H1 (cell line): Measurements from ENCODE around the gene SH3TC2. TPM values are rescaled to one million over a fixed set of nuclear protein-coding genes. Genes with fewer than 3 reads are reported as not detected.

ENCODE experiments used
- CEBPB ChIP-seq: IDR thresholded peaks from 2 replicates; pipeline ENCODE4 v1.6.1; 2012; ENCODE audit warnings: low read depth, low read length
- polyA plus RNA-seq, 7 experiments: library from polyadenylated mRNA; depleted of rRNA in 3 of 7; stranded (reverse) in 5 of 7; unstranded in 2 of 7; fragments of >200 nt in 5 of 7; fragments of 200-250 nt in 2 of 7; gene quantifications; 1 replicate in 5 of 7; 2 replicates in 1 of 7; 4 replicates in 1 of 7; pipeline versions ENCODE4 v1.2.1 to v1.2.3, GENCODE V29; 2011 to 2013; ENCODE audit warnings: missing spikeins in 2 of 7, mixed read lengths in 2 of 7
- total RNA-seq: library from RNA; stranded (reverse); fragmentation: NEBNext Ultra II Directional; extraction: Animal tissue kit (Norgen Biotek cat#: 25700); gene quantifications from 2 replicates; pipeline ENCODE4 v1.2.1, GENCODE V29; 2021
- TF ChIP-seq, protein P1 (sequence below): fragments of 300-600 bp; sonication (generic); IDR thresholded peaks from 2 replicates; pipeline ENCODE4 v1.7.1; 2012; ENCODE audit warnings: low read length, moderate library complexity, mild to moderate bottlenecking, inconsistent platforms; ENCODE audit not compliant: insufficient replicate concordance

SH3TC2 gene
- total and polyA plus RNA-seq, 2 of the 8 experiments (the other 6 are each of a cell fraction or from before 2014, with no cell fraction given): 0.11 to 0.80 TPM

DNA sequence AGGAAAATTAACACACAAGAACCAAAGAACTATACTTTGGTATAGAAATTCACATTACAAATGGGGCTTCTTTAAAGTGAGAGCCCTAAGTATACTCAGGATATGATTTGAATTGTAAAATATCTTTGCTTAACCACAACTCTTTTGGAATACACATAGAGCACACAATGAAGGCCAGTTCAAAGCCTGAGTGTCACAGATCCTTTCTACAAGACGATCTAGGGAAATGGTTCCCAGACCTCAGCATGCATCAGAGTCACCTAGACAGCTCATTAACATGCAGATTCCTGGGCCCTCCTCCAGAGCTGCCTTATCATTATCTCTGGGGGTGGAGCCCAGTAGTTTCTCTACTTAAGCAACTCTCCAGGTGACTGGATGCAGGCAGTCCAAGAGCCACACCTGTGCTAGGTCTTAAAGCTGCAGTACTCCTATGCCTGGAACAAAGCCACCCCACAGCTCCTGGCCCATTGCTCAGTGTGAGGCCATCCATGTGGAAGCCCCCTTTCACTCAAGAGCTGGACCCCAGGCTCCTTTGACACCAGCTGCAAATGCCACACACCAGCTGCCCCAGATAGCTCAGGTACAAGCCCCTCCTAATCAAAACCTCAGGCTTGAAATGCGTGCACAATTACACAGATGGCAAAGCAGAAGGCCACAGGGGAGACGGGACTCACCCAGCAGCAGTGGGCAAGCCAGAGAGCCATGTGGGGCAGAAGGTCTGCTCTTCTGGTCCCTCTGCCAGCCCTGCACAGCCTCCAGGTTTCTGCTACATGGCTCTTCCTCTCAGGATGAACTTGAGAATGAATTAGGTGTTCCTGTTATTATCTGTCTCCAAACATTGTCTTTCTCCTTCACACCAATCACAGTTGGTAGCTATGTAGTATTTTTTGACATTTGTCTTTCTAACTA lies 106.1 kb downstream of the SH3TC2 start (continued):
- 0 out of 2 replicates have a peak, but pooled peaks have one; percentile 27 for TF ChIP-seq CEBPB
- TF ChIP-seq, protein P1, sequence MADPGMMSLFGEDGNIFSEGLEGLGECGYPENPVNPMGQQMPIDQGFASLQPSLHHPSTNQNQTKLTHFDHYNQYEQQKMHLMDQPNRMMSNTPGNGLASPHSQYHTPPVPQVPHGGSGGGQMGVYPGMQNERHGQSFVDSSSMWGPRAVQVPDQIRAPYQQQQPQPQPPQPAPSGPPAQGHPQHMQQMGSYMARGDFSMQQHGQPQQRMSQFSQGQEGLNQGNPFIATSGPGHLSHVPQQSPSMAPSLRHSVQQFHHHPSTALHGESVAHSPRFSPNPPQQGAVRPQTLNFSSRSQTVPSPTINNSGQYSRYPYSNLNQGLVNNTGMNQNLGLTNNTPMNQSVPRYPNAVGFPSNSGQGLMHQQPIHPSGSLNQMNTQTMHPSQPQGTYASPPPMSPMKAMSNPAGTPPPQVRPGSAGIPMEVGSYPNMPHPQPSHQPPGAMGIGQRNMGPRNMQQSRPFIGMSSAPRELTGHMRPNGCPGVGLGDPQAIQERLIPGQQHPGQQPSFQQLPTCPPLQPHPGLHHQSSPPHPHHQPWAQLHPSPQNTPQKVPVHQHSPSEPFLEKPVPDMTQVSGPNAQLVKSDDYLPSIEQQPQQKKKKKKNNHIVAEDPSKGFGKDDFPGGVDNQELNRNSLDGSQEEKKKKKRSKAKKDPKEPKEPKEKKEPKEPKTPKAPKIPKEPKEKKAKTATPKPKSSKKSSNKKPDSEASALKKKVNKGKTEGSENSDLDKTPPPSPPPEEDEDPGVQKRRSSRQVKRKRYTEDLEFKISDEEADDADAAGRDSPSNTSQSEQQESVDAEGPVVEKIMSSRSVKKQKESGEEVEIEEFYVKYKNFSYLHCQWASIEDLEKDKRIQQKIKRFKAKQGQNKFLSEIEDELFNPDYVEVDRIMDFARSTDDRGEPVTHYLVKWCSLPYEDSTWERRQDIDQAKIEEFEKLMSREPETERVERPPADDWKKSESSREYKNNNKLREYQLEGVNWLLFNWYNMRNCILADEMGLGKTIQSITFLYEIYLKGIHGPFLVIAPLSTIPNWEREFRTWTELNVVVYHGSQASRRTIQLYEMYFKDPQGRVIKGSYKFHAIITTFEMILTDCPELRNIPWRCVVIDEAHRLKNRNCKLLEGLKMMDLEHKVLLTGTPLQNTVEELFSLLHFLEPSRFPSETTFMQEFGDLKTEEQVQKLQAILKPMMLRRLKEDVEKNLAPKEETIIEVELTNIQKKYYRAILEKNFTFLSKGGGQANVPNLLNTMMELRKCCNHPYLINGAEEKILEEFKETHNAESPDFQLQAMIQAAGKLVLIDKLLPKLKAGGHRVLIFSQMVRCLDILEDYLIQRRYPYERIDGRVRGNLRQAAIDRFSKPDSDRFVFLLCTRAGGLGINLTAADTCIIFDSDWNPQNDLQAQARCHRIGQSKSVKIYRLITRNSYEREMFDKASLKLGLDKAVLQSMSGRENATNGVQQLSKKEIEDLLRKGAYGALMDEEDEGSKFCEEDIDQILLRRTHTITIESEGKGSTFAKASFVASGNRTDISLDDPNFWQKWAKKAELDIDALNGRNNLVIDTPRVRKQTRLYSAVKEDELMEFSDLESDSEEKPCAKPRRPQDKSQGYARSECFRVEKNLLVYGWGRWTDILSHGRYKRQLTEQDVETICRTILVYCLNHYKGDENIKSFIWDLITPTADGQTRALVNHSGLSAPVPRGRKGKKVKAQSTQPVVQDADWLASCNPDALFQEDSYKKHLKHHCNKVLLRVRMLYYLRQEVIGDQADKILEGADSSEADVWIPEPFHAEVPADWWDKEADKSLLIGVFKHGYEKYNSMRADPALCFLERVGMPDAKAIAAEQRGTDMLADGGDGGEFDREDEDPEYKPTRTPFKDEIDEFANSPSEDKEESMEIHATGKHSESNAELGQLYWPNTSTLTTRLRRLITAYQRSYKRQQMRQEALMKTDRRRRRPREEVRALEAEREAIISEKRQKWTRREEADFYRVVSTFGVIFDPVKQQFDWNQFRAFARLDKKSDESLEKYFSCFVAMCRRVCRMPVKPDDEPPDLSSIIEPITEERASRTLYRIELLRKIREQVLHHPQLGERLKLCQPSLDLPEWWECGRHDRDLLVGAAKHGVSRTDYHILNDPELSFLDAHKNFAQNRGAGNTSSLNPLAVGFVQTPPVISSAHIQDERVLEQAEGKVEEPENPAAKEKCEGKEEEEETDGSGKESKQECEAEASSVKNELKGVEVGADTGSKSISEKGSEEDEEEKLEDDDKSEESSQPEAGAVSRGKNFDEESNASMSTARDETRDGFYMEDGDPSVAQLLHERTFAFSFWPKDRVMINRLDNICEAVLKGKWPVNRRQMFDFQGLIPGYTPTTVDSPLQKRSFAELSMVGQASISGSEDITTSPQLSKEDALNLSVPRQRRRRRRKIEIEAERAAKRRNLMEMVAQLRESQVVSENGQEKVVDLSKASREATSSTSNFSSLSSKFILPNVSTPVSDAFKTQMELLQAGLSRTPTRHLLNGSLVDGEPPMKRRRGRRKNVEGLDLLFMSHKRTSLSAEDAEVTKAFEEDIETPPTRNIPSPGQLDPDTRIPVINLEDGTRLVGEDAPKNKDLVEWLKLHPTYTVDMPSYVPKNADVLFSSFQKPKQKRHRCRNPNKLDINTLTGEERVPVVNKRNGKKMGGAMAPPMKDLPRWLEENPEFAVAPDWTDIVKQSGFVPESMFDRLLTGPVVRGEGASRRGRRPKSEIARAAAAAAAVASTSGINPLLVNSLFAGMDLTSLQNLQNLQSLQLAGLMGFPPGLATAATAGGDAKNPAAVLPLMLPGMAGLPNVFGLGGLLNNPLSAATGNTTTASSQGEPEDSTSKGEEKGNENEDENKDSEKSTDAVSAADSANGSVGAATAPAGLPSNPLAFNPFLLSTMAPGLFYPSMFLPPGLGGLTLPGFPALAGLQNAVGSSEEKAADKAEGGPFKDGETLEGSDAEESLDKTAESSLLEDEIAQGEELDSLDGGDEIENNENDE: no peak
- TF ChIP-seq, all 59 proteins: peak for 3
